AG04450 (cell line): ENCODE results near the gene NUP210. TPM values are rescaled to one million over a fixed set of nuclear protein-coding genes. Genes with fewer than 3 reads are reported as not detected.

ENCODE experiments used
- CTCF ChIA-PET: fragments of 300-600, 350-600 bp; formaldehyde crosslinking; extraction: SDS; loops from one replicate; lab custom pipeline; 2022; ENCODE audit warnings: antibody characterized with exemption, inconsistent platforms; lab: Charles Lee
- POLR2A ChIA-PET: fragments of 350-600 bp; formaldehyde crosslinking; extraction: SDS; loops from one replicate; lab custom pipeline; 2021; ENCODE audit warnings: antibody characterized with exemption, inconsistent platforms; lab: Yijun Ruan, JAX
- DNase-seq: peaks from one replicate; pipeline ENCODE4 v3.0.0-alpha.2; 2011; ENCODE audit warnings: low read depth, low spot score
- H3K27ac ChIP-seq: one replicate; pipeline ENCODE4 v1.5.1; 2012; ENCODE audit warnings: low read depth, low read length, control low read depth
- H3K27me3 ChIP-seq: one replicate; pipeline ENCODE4 v1.6.0; 2012; ENCODE audit warnings: low read length; ENCODE audit not compliant: control insufficient read depth, insufficient read depth
- H3K4me3 ChIP-seq: 2 replicates; pipeline ENCODE4 v1.5.1; 2011; ENCODE audit warnings: mild to moderate bottlenecking, low read depth, low read length, control low read depth
- H3K9me3 ChIP-seq: 2 replicates; pipeline ENCODE4 v1.5.1; 2012; ENCODE audit warnings: low read length; ENCODE audit not compliant: control insufficient read depth, insufficient read depth
- CTCF ChIP-seq: IDR thresholded peaks from 2 replicates; pipeline ENCODE4 v1.5.1; 2011; ENCODE audit warnings: low read depth, low read length, control low read depth, inconsistent platforms
- polyA plus RNA-seq: library from polyadenylated mRNA; depleted of rRNA; stranded (reverse); fragments of >200 nt; gene quantifications from 2 replicates; pipeline ENCODE4 v1.2.3, GENCODE V29; 2011

Gene NUP210
- polyA plus RNA-seq, 1 experiment: 0.05 TPM

- POLR2A ChIA-PET: no interaction called here
- no peaks in the 10 kb centered on the region; the same call in 1 of the 2 replicates for H3K9me3 ChIP-seq
- H3K4me3 ChIP-seq: no peak overlapping the region
- CTCF ChIA-PET: no interaction called here
- TF ChIP-seq CTCF: no peak
- no peak for DNase-seq
- no peaks in the 10 kb centered on the region for H3K27me3 ChIP-seq
- H3K27ac ChIP-seq: no peak overlapping the region
Observed at GRCh38 chr3:13376091-13376490, 44.0 kb downstream of the NUP210 start.

GRCh38 chr3:13375464-13375863 lies 44.7 kb downstream of the NUP210 start:
- Histone ChIP-seq H3K27me3 (no peaks in the 10 kb centered on the region), H3K9me3 (no peaks in the 10 kb centered on the region; the same call in 1 of the 2 replicates), H3K4me3 (no peak overlapping the region), H3K27ac (no peak overlapping the region)
- no peak for TF ChIP-seq CTCF
- POLR2A ChIA-PET: no interaction called here
- no peak for DNase-seq
- CTCF ChIA-PET: no interaction called here

- Histone ChIP-seq H3K27me3 (peaks cover 4% of the 10 kb centered on the region), H3K27ac (no peak overlapping the region), H3K9me3 (no peaks in the 10 kb centered on the region; the same call in 1 of the 2 replicates), H3K4me3 (no peak overlapping the region)
- ChIA-PET POLR2A (no interaction called here), CTCF (no interaction called here)
- no peak for TF ChIP-seq CTCF
- DNase-seq: no peak
Observed at GRCh38 chr3:13373975-13374586, 46.0 kb downstream of the NUP210 start.

- POLR2A ChIA-PET: no interaction called here
Observed at GRCh38 chr3:13372656-13373055, 47.5 kb downstream of the NUP210 start.

GRCh38 chr3:13372126-13372525 lies 48.0 kb downstream of the NUP210 start:
- POLR2A ChIA-PET: no interaction called here
- no peak overlapping the region for H3K27ac ChIP-seq
- CTCF ChIA-PET: no interaction called here
- no peaks in the 10 kb centered on the region; the same call in 1 of the 2 replicates for H3K9me3 ChIP-seq
- no peak overlapping the region for H3K4me3 ChIP-seq
- TF ChIP-seq CTCF: no peak
- H3K27me3 ChIP-seq: peaks cover 4% of the 10 kb centered on the region
- DNase-seq: no peak

More at GRCh38 chr3:13372656-13373055, 47.5 kb downstream of the NUP210 start:
- TF ChIP-seq CTCF: no peak
- CTCF ChIA-PET: no interaction called here
- Histone ChIP-seq H3K27me3 (peaks cover 4% of the 10 kb centered on the region), H3K27ac (no peak overlapping the region), H3K4me3 (no peak overlapping the region), H3K9me3 (no peaks in the 10 kb centered on the region; the same call in 1 of the 2 replicates)
- no peak for DNase-seq
